Keratinocyte (primary cell): ENCODE data around the gene SREK1IP1.

Experiments used
- CTCF ChIP-seq, 3 experiments: IDR thresholded peaks in 1 of 3; conservative IDR thresholded peaks in 1 of 3; optimal IDR thresholded peaks in 1 of 3; 2 replicates in 2 of 3; 3 replicates in 1 of 3; pipeline versions ENCODE3 to v1.5.1; 2011; ENCODE audit warnings: low read length in 3 of 3, mild to moderate bottlenecking in 3 of 3, moderate library complexity in 2 of 3, control low read depth in 1 of 3, inconsistent platforms in 1 of 3; ENCODE audit not compliant: insufficient read depth in 2 of 3; ENCODE audit errors: extremely low read depth in 1 of 3
- EZH2 ChIP-seq: IDR thresholded peaks from one replicate; pipeline ENCODE4 v1.6.1; 2012; ENCODE audit warnings: inconsistent platforms, mild to moderate bottlenecking, low read length, moderate library complexity

DNA sequence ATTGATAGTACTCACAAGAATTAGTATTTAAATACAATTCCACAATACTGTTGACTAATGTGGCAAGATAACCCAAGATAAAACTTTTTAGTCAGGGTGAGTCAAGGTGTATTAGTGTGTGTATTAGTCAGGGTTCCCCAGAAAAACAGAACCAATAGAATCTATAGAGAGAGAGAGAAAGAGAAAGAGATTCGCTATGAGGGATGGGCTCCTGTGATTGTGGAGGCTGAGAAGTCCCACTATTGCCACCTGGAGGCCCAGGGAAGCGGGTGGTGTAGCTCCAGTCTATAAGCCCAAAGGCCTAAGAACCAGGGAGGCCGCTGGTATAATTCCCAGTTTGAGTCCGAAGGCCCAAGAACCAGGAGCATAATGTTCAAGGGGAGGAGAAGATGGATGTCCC lies 88.2 kb downstream of the SREK1IP1 start:
- TF ChIP-seq EZH2, result no peak
- TF ChIP-seq CTCF (optimal IDR thresholded peaks at IDR 0.05 in 1 of 3, IDR thresholded peaks at IDR 0.05 in 1 of 3, conservative IDR thresholded peaks at IDR 0.05 in 1 of 3; ENCODE audit: extremely low read depth in 1 of 3, insufficient read depth in 2 of 3, low read length in 3 of 3), result peak in 2 of 3 experiments; percentile 27 to 33
